OCI-LY7 (cell line): ENCODE data around the gene KCNQ2.

ENCODE experiments used
- CTCF ChIP-seq: fragments of 200-600 bp; sonication (generic); conservative IDR thresholded peaks from 2 replicates; pipeline ENCODE4 v1.5.1; 2014; ENCODE audit warnings: mild to moderate bottlenecking, antibody characterized with exemption, low read length, moderate library complexity, mixed read lengths
- EZH2phosphoT487 ChIP-seq: fragments of 200-600 bp; sonication (generic); IDR thresholded peaks from 2 replicates; pipeline ENCODE4 v1.6.1; 2018; ENCODE audit warnings: low read depth, borderline replicate concordance, mild to moderate bottlenecking, mixed run types, antibody characterized with exemption, low read length, moderate library complexity, mixed read lengths

GRCh38 chr20:63350597-63351325 is 121.7 kb downstream of the KCNQ2 start:
- no peak for TF ChIP-seq CTCF
- no peak for TF ChIP-seq EZH2phosphoT487
